H54 (cell line): ENCODE measurements around the gene EID3.

Source experiments
- DNase-seq: peaks from one replicate; pipeline ENCODE4 v3.0.0; 2011; ENCODE audit warnings: low spot score, mixed read lengths; ENCODE audit not compliant: insufficient read length
- FAIRE-seq: peaks from 3 replicates; lab custom pipeline; 2011; peaks lifted over from hg19 to GRCh38; lab: Jason Lieb, UNC
- POLR2A ChIP-seq: IDR thresholded peaks from 2 replicates; pipeline ENCODE4 v1.6.1; 2011; ENCODE audit warnings: low read depth, mild to moderate bottlenecking, low read length

EID3 gene

GRCh38 chr12:104294927-104295668, 8.4 kb upstream of the EID3 start:
- no peak for FAIRE-seq

GRCh38 chr12:104295954-104296353, 7.6 kb upstream of the EID3 start:
- DNase-seq (no peak), FAIRE-seq (no peak)
- TF ChIP-seq POLR2A = no peak

More at GRCh38 chr12:104294927-104295668, 8.4 kb upstream of the EID3 start:
- no peak for TF ChIP-seq POLR2A
- DNase-seq = no peak

GRCh38 chr12:104296718-104297117, 6.8 kb upstream of the EID3 start:
- no peak for TF ChIP-seq POLR2A
- DNase-seq (no peak), FAIRE-seq (no peak)

- DNase-seq = no peak
- peak; percentile 23 for FAIRE-seq
- no peak for TF ChIP-seq POLR2A
Observed at GRCh38 chr12:104297477-104298113, 5.9 kb upstream of the EID3 start.

- TF ChIP-seq POLR2A = no peak
- no peak for DNase-seq
- no peak for FAIRE-seq
Observed at GRCh38 chr12:104299842-104300481, 3.6 kb upstream of the EID3 start.

- FAIRE-seq = no peak
- no peak for TF ChIP-seq POLR2A
- no peak for DNase-seq
Observed at GRCh38 chr12:104304261-104305009, 896 bp downstream of the EID3 start.

- DNase-seq (no peak), FAIRE-seq (peak; percentile 43)
- TF ChIP-seq POLR2A = no peak
Observed at GRCh38 chr12:104305349-104305748, 1.8 kb downstream of the EID3 start.

- no peak for TF ChIP-seq POLR2A
- FAIRE-seq (no peak), DNase-seq (no peak)
Observed at GRCh38 chr12:104306376-104306775, 2.8 kb downstream of the EID3 start.

- TF ChIP-seq POLR2A = no peak
- no peak for FAIRE-seq
- DNase-seq = no peak
Observed at GRCh38 chr12:104306943-104307654, 3.6 kb downstream of the EID3 start.

GRCh38 chr12:104307655-104308000, 4.1 kb downstream of the EID3 start:
- no peak for TF ChIP-seq POLR2A
- DNase-seq (no peak), FAIRE-seq (no peak)

- no peak for DNase-seq
- no peak for TF ChIP-seq POLR2A
- FAIRE-seq = peak; percentile 48
Observed at GRCh38 chr12:104309446-104309993, 6.0 kb downstream of the EID3 start.

GRCh38 chr12:104310751-104311633, 7.5 kb downstream of the EID3 start:
- DNase-seq (no peak), FAIRE-seq (no peak)
- TF ChIP-seq POLR2A = no peak
